Measurements from ENCODE around the gene CFAP410. TPM values are rescaled to one million over a fixed set of nuclear protein-coding genes. Genes with fewer than 3 reads are reported as not detected.

Gene CFAP410
- total RNA-seq, 1 donor from 2014 or later: 23.4 TPM

- no peak overlapping the region for H3K27ac Mint-ChIP-seq (ENCODE audit: unreplicated experiment)
- no peaks in the 10 kb centered on the region for H3K9me3 Mint-ChIP-seq (ENCODE audit: unreplicated experiment)
- no peak for TF ChIP-seq CTCF (IDR thresholded peaks at IDR 0.05)
- no peaks in the 10 kb centered on the region for H3K27me3 Mint-ChIP-seq (ENCODE audit: unreplicated experiment)
- H3K4me1 Mint-ChIP-seq (ENCODE audit: unreplicated experiment): peaks cover 19% of the 10 kb centered on the region
- peak overlapping the region; percentile 35 for H3K4me3 Mint-ChIP-seq (ENCODE audit: unreplicated experiment)
- DNase-seq (ENCODE audit: extremely low spot score, unreplicated experiment): no peak
- H3K36me3 Mint-ChIP-seq (ENCODE audit: unreplicated experiment): no peaks in the 10 kb centered on the region
Measured at GRCh38 chr21:44337449-44337848, 1.7 kb downstream of the CFAP410 start.

DNA sequence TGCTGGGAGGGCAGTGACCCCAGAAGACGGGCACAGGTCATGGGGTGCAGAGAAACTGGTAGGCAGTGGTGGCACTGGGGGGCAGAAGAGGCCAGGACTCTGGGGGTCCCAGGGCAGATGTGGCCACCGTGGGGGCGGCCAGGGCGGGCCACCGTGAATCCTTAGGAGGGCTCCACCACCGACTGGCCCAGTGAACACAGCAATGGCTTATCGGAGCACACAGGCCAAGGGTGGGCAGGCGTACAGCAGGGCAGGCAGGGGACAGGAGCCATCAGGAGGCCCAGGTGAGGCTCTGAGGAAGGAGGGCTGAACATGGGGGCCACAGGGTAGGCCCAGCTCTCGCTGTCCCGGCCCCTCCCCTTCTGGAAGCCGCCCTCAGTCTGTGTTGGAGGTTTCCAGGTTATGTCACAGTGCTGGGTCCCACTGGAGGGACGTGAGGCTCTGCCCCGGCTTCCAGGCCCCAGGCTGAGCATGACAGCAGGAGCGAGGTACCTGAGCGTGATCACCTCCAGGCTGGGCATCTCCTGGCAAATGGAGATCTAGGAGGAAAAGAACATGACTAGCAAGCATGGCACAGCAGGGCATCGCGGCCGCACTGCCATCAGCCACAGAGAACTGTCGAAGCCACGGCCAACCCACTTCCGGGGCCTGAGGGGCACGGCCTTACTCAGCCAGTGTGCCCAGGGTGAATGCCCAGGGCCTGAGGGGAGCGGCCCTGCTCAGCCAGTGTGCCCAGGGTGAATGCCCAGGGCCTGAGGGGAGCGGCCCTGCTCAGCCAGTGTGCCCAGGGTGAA lies 3.7 kb downstream of the CFAP410 start:
- Mint-ChIP-seq H3K27ac (ENCODE audit: unreplicated experiment) (no peak overlapping the region), H3K4me1 (ENCODE audit: unreplicated experiment) (peaks cover 18% of the 10 kb centered on the region), H3K9me3 (ENCODE audit: unreplicated experiment) (no peaks in the 10 kb centered on the region), H3K4me3 (ENCODE audit: unreplicated experiment) (no peak overlapping the region), H3K36me3 (ENCODE audit: unreplicated experiment) (no peaks in the 10 kb centered on the region), H3K27me3 (ENCODE audit: unreplicated experiment) (no peaks in the 10 kb centered on the region)
- no peak for TF ChIP-seq CTCF (IDR thresholded peaks at IDR 0.05)
- no peak for DNase-seq (ENCODE audit: extremely low spot score, unreplicated experiment)

- no peak overlapping the region for H3K4me3 Mint-ChIP-seq (ENCODE audit: unreplicated experiment)
- no peak for DNase-seq (ENCODE audit: extremely low spot score, unreplicated experiment)
- no peaks in the 10 kb centered on the region for H3K9me3 Mint-ChIP-seq (ENCODE audit: unreplicated experiment)
- no peaks in the 10 kb centered on the region for H3K27me3 Mint-ChIP-seq (ENCODE audit: unreplicated experiment)
- no peak for TF ChIP-seq CTCF (IDR thresholded peaks at IDR 0.05)
- H3K36me3 Mint-ChIP-seq (ENCODE audit: unreplicated experiment): no peaks in the 10 kb centered on the region
- H3K4me1 Mint-ChIP-seq (ENCODE audit: unreplicated experiment): peaks cover 13% of the 10 kb centered on the region
- no peak overlapping the region for H3K27ac Mint-ChIP-seq (ENCODE audit: unreplicated experiment)
Measured at GRCh38 chr21:44334329-44335030, 4.7 kb downstream of the CFAP410 start.

DNA sequence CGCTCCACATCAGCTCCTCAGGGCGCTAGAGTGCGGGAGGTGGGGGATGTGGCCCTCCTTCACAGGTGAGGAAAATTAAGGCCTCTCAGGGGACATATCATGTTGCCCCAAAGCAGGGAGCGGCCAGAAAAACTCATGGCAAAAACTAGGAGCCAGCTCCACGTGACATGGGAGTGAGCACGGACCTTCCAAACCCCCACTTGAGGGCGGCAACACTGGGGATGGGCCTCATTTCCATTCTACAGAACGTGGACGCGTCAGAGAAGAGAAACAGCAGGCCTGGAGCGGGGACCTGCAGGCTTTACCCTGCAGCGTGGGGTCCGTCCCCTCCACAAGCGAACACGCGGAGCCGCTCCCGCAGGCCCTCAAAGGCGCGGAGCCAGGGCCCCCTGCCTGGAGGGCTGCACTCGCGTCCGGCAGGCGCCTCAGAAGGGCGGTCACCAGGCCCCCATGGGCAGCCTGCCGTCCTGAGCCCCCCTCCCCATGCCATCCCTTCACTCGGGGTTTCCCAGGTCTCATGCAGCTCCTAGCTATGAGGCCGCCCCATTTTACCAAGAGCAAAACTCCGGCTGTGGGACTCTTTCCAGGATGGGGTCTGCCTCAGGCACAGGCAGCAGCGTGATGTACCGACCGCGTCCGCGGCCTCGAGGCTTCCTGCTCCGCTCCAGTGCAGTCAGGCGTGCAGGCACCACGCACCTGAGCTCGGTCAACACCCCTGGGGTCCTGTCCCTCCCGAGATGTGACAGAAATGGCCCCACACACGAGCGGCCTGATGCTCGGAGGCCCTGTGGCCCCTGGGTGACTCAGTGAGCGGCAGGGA lies 5.5 kb downstream of the CFAP410 start:
- H3K9me3 Mint-ChIP-seq (ENCODE audit: unreplicated experiment): no peaks in the 10 kb centered on the region
- H3K36me3 Mint-ChIP-seq (ENCODE audit: unreplicated experiment): no peaks in the 10 kb centered on the region
- no peak overlapping the region for H3K27ac Mint-ChIP-seq (ENCODE audit: unreplicated experiment)
- H3K4me3 Mint-ChIP-seq (ENCODE audit: unreplicated experiment): no peak overlapping the region
- no peaks in the 10 kb centered on the region for H3K27me3 Mint-ChIP-seq (ENCODE audit: unreplicated experiment)
- DNase-seq (ENCODE audit: extremely low spot score, unreplicated experiment): no peak
- peaks cover 11% of the 10 kb centered on the region for H3K4me1 Mint-ChIP-seq (ENCODE audit: unreplicated experiment)
- no peak for TF ChIP-seq CTCF (IDR thresholded peaks at IDR 0.05)
